K562 (cell line): Measurements from ENCODE around the gene C6orf89. TPM values are rescaled to one million over a fixed set of nuclear protein-coding genes. Genes with fewer than 3 reads are reported as not detected.
A peak's percentile ranks its signal among the peaks of the same experiment; 100 is the strongest.

ENCODE experiments used
- ATF2 ChIP-seq: sonication (generic); formaldehyde crosslinking; IDR thresholded peaks from 2 replicates; pipeline ENCODE4 v1.8.1; 2022; ENCODE audit warnings: missing genetic modification reagents
- GTF2F1 ChIP-seq: IDR thresholded peaks from 2 replicates; pipeline ENCODE4 v1.6.1; 2011; ENCODE audit warnings: low read depth, low read length, improper control_type of control experiment
- HDAC8 ChIP-seq: fragments of 450-650 bp; IDR thresholded peaks from 2 replicates; pipeline ENCODE4 v1.6.1; 2016; ENCODE audit warnings: mild to moderate bottlenecking, missing genetic modification characterization, moderate library complexity, missing compliant biosample characterization
- HOXB6 ChIP-seq: fragments of 250-450 bp; sonication (Bioruptor Pico); IDR thresholded peaks from 2 replicates; pipeline ENCODE4 v1.5.1; 2022; ENCODE audit warnings: mild to moderate bottlenecking, borderline replicate concordance
- KLF16 ChIP-seq: IDR thresholded peaks from 2 replicates; pipeline ENCODE4 v1.6.1; 2016; ENCODE audit warnings: antibody characterized with exemption
- POLR2G ChIP-seq: fragments of 200-400 bp; formaldehyde crosslinking; IDR thresholded peaks from 2 replicates; pipeline ENCODE4 v1.6.1; 2017; ENCODE audit warnings: low read depth, mild to moderate bottlenecking, antibody characterized with exemption, low read length, moderate library complexity
- POU5F1 ChIP-seq: fragments of 150-350 bp; IDR thresholded peaks from 2 replicates; pipeline ENCODE4 v1.6.1; 2014; ENCODE audit warnings: borderline replicate concordance, low read length, low read depth, mild to moderate bottlenecking; ENCODE audit not compliant: partially characterized antibody
- RBM14 ChIP-seq: fragments of 200-400 bp; formaldehyde crosslinking; IDR thresholded peaks from 2 replicates; pipeline ENCODE4 v1.6.1; 2018; ENCODE audit warnings: low read depth, mild to moderate bottlenecking, low read length, moderate library complexity, borderline replicate concordance; ENCODE audit not compliant: insufficient read depth
- TFE3 ChIP-seq: fragments of 450-650 bp; formaldehyde crosslinking; IDR thresholded peaks from 2 replicates; pipeline ENCODE4 v1.4.0; 2020; ENCODE audit warnings: mild to moderate bottlenecking, mixed read lengths
- ZBTB40 ChIP-seq, 2 experiments: fragments of 450-650 bp in 1 of 2; sonication (generic) in 1 of 2; formaldehyde crosslinking in 1 of 2; IDR thresholded peaks; 2 replicates each; pipeline versions ENCODE4 v1.7.1 to v1.9.0; 2016 to 2022; ENCODE audit warnings: inconsistent platforms in 1 of 2, mild to moderate bottlenecking in 1 of 2, missing genetic modification reagents in 1 of 2
- ZNF23 ChIP-seq: fragments of 250-450 bp; sonication (Bioruptor Pico); IDR thresholded peaks from 2 replicates; pipeline ENCODE4 v1.4.0; 2020; ENCODE audit warnings: mild to moderate bottlenecking
- ZNF277 ChIP-seq: fragments of 250-450 bp; sonication (Bioruptor Pico); IDR thresholded peaks from 2 replicates; pipeline ENCODE4 v1.8.0; 2022; ENCODE audit warnings: inconsistent platforms, mild to moderate bottlenecking, moderate library complexity, borderline replicate concordance
- ZNF311 ChIP-seq: fragments of 250-450 bp; sonication (Bioruptor Pico); IDR thresholded peaks from 2 replicates; pipeline ENCODE4 v1.4.0; 2020; ENCODE audit warnings: mild to moderate bottlenecking, moderate library complexity
- polyA plus RNA-seq, 8 experiments: library from polyadenylated mRNA; depleted of rRNA in 4 of 8; stranded (reverse) in 5 of 8; unstranded in 3 of 8; fragments of >200 nt; fragmentation: Nextera tagmentation in 2 of 8; fragmentation: Illumina TruSeq in 1 of 8; extraction: Ambion mirVana in 2 of 8; extraction: Trizol in 1 of 8; gene quantifications; 2 replicates each; pipeline versions ENCODE4 v1.2.1 to v1.2.3, GENCODE V29; 2011 to 2014; ENCODE audit warnings: inconsistent platforms in 1 of 8, missing spikeins in 1 of 8
- total RNA-seq, 7 experiments: library from RNA; depleted of rRNA in 6 of 7; stranded (reverse); fragments of >200 nt in 6 of 7; fragmentation: Illumina TruSeq in 2 of 7; extraction: Trizol in 2 of 7; gene quantifications; 2 replicates each; pipeline versions ENCODE4 v1.2.1 to v1.2.3, GENCODE V29; 2011 to 2021; ENCODE audit warnings: low replicate concordance in 1 of 7

The C6orf89 gene
- total and polyA plus RNA-seq, 9 of the 15 experiments (the other 6 are each of a cell fraction or from before 2014, with no cell fraction given), result 35.2 to 111 (median 58.5) TPM

GRCh38 chr6:36954262-36954931 lies 68.6 kb downstream of the C6orf89 start, which contains the start of gene PI16 (continued):
- TF ChIP-seq ZNF311, result no peak
- no peak for TF ChIP-seq ATF2
- TF ChIP-seq HDAC8, result 0 out of 2 replicates have a peak, but pooled peaks have one; percentile 69
- TF ChIP-seq HOXB6 (CRISPR knock-in tag), result no peak
- TF ChIP-seq POLR2G, result no peak
- no peak for TF ChIP-seq RBM14
- no peak for TF ChIP-seq POU5F1
- TF ChIP-seq ZNF23 (CRISPR knock-in tag), result no peak
- TF ChIP-seq KLF16, result peak; percentile 97
- no peak for TF ChIP-seq GTF2F1
- TF ChIP-seq ZNF277 (CRISPR knock-in tag), result no peak
- no peak for TF ChIP-seq ZBTB40 (IDR thresholded peaks at IDR 0.05)
- TF ChIP-seq ZBTB40 (CRISPR knock-in tag; IDR thresholded peaks at IDR 0.05), result no peak
- TF ChIP-seq TFE3 (CRISPR knock-in tag), result no peak
